ENCODE data around the gene GATAD2B. TPM values are rescaled to one million over a fixed set of nuclear protein-coding genes. Genes with fewer than 3 reads are reported as not detected.

Gene GATAD2B
- total and polyA plus RNA-seq, 2 of the 4 experiments (the other 2 are of a cell fraction), result 3.8 to 6.2 TPM

DNA sequence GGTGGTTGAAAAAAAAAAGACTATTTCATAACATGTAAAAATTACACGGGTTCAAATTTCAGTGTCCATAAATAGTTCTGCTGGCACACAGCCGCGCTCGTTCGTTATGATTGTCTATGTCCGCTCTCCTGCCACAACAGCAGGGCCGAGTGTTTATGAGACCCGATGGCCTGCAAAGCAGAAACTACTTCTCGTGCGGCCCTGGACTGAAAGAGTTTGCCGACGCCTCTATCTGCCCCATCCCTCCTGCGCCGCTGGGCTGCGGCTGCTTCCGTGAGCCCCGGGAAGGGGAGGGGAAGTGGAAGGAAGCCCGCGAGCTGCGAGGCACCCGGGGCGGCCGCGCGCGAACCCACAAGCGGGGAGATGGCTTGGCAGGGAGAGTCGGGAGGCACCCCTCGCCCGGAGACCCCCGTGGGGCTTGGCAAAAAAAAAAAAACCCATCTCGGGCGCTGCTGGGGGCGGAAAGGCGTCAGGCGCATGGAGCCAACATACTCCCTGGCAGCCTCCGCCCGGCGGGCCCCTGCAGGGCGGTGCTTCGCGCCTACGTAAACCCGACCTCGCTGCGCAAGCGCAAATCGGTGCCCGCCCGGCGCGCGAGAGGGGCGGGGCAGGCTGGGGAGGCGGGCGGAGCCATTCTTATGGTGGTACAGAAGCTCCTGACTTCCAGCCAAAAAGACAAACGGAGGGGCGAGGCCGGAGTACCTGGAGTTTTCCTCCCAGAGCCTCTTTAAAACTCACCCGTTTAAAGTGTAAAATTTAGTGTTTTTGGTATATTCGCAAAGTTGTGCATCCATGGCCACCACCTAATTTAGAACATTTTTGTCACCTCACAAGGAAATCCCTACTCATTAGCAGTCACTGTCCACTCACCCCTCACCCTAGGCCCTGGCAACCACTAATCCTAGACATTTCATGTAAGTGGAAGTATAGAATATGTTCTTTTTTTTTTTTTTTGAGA is 139.3 kb downstream of the GATAD2B start:
- WGBS, 2 experiments (ENCODE audit: extremely low coverage in 2 of 2, insufficient read length in 1 of 2), result 1% methylated on average over 30 of the region's 61 CpGs; no CpG with 5 or more reads in 1 of the 2 experiments
- ATAC-seq (ENCODE audit: low read depth) (peak; percentile 99), DNase-seq (peak; percentile 86)
- Histone ChIP-seq H3K9me1 (ENCODE audit: insufficient read depth, low read length) (no peaks in the 10 kb centered on the region), H4K20me1 (ENCODE audit: insufficient read depth, low read length) (no peaks in the 10 kb centered on the region), H3K18ac (ENCODE audit: low read depth, low read length) (peak overlapping the region; percentile 56), H3K4me2 (ENCODE audit: low read depth, low read length) (peak overlapping the region; percentile 78), H2AK5ac (ENCODE audit: low read depth, low read length) (peak overlapping the region; percentile 91), H2BK20ac (ENCODE audit: low read depth, low read length) (no peak overlapping the region; the same call in 1 of the 2 replicates), H2BK120ac (ENCODE audit: low read depth, low read length) (peak overlapping the region; percentile 45), H3K27me3 (ENCODE audit: control insufficient read depth, insufficient read depth, low read length) (no peaks in the 10 kb centered on the region), H2BK5ac (ENCODE audit: low read depth, low read length, poor library complexity, severe bottlenecking) (peak overlapping the region; percentile 82), H3K9me3 (ENCODE audit: control insufficient read depth, insufficient read depth, low read length) (no peaks in the 10 kb centered on the region), H4K91ac (ENCODE audit: insufficient read depth, low read depth, low read length) (peak overlapping the region; percentile 77), H3K36me3 (ENCODE audit: control insufficient read depth, insufficient read depth, low read length) (no peaks in the 10 kb centered on the region), H3K23ac (ENCODE audit: low read depth, low read length) (peak overlapping the region; percentile 66), H4K8ac (ENCODE audit: low read depth in 2 of 2, low read length in 2 of 2) (peak overlapping the region; percentile 94 to 96), H3K4me3 (ENCODE audit: insufficient read depth, low read depth, low read length) (peak overlapping the region; percentile 61), H2BK15ac (ENCODE audit: low read depth, low read length) (peak overlapping the region; percentile 94; the same call in 1 of the 3 replicates), H3K27ac (ENCODE audit: insufficient read depth, low read length) (peak overlapping the region; percentile 95), H3K79me1 (ENCODE audit: low read depth in 1 of 2, low read length in 2 of 2) (peaks cover 0 to 3% of the 10 kb centered on the region in 2 experiments; a peak in 1 of 4 replicates), H3K56ac (ENCODE audit: extremely low read depth, insufficient read depth, low read length) (peak overlapping the region; percentile 94), H2AK9ac (replicated peaks; ENCODE audit: low read depth, low read length, poor library complexity) (peak overlapping the region; percentile 91), H3K9ac (ENCODE audit: low read depth, low read length) (peak overlapping the region; percentile 88), H3K14ac (replicated peaks; ENCODE audit: low read depth, low read length) (peak overlapping the region; percentile 83), H2AFZ (replicated peaks; ENCODE audit: low read length, poor library complexity) (peak overlapping the region; percentile 92), H3K4ac (ENCODE audit: low read depth, low read length) (peak overlapping the region; percentile 88), H4K5ac (ENCODE audit: low read depth, low read length) (peak overlapping the region; percentile 75), H3K4me1 (ENCODE audit: control insufficient read depth, insufficient read depth, low read length) (0 out of 2 replicates have a peak, but pooled peaks cover 5% of the 10 kb centered on the region)
- CTCF ChIA-PET, result no interaction called here
- in situ Hi-C loops (cut with MboI; ENCODE audit: low sequenced_read_pairs), result no loop called here
- dilution Hi-C loops (cut with HindIII; ENCODE audit: low sequenced_read_pairs, unreplicated experiment), result no loop called here
- BruUV-seq (replicated peaks), result no TSS peak
- intact Hi-C loops (cut with micrococcal nuclease), result no loop called here
- POLR2A ChIA-PET (ENCODE audit: unreplicated experiment), result interaction anchor here (0.5 to 1.0 kb wide), 4 partner anchors 8 to 170 kb away, joined by 3 to 7 read pairs (median 3); partner anchors contain the start of genes S100A16 and SLC27A3
- TF ChIP-seq RFX5 (IDR thresholded peaks at IDR 0.05; ENCODE audit: low read depth, low read length), result no peak
- no peak for TF ChIP-seq FOS (IDR thresholded peaks at IDR 0.05; ENCODE audit: low read depth, low read length)
- peak; percentile 93 for TF ChIP-seq POLR2A (IDR thresholded peaks at IDR 0.05; ENCODE audit: low read depth, low read length)
- no peak for TF ChIP-seq NFE2L2 (IDR thresholded peaks at IDR 0.05; ENCODE audit: low read depth, low read length)
- peak; percentile 2; the same call in 1 of the 2 replicates for TF ChIP-seq SMC3 (IDR thresholded peaks at IDR 0.05; ENCODE audit: low read depth, low read length)
- TF ChIP-seq, protein P1, sequence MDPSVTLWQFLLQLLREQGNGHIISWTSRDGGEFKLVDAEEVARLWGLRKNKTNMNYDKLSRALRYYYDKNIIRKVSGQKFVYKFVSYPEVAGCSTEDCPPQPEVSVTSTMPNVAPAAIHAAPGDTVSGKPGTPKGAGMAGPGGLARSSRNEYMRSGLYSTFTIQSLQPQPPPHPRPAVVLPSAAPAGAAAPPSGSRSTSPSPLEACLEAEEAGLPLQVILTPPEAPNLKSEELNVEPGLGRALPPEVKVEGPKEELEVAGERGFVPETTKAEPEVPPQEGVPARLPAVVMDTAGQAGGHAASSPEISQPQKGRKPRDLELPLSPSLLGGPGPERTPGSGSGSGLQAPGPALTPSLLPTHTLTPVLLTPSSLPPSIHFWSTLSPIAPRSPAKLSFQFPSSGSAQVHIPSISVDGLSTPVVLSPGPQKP (IDR thresholded peaks at IDR 0.05; ENCODE audit: borderline replicate concordance, low read depth, low read length), result no peak
- 0 out of 2 replicates have a peak, but pooled peaks have one; percentile 9 for TF ChIP-seq RAD21 (IDR thresholded peaks at IDR 0.05; ENCODE audit: low read length)
- no peak for TF ChIP-seq CEBPB (IDR thresholded peaks at IDR 0.05; ENCODE audit: low read depth, low read length)
- no peak for TF ChIP-seq CHD1 (IDR thresholded peaks at IDR 0.05; ENCODE audit: low read depth, low read length)
- peak; percentile 63; the same call in 1 of the 2 replicates for TF ChIP-seq MXI1 (IDR thresholded peaks at IDR 0.05; ENCODE audit: borderline replicate concordance, low read depth, low read length)
- TF ChIP-seq, protein P2, sequence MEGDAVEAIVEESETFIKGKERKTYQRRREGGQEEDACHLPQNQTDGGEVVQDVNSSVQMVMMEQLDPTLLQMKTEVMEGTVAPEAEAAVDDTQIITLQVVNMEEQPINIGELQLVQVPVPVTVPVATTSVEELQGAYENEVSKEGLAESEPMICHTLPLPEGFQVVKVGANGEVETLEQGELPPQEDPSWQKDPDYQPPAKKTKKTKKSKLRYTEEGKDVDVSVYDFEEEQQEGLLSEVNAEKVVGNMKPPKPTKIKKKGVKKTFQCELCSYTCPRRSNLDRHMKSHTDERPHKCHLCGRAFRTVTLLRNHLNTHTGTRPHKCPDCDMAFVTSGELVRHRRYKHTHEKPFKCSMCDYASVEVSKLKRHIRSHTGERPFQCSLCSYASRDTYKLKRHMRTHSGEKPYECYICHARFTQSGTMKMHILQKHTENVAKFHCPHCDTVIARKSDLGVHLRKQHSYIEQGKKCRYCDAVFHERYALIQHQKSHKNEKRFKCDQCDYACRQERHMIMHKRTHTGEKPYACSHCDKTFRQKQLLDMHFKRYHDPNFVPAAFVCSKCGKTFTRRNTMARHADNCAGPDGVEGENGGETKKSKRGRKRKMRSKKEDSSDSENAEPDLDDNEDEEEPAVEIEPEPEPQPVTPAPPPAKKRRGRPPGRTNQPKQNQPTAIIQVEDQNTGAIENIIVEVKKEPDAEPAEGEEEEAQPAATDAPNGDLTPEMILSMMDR (conservative IDR thresholded peaks at IDR 0.05; ENCODE audit: low read depth, low read length), result no peak
- peak; percentile 89; the same call in 1 of the 2 replicates for TF ChIP-seq MAZ (IDR thresholded peaks at IDR 0.05; ENCODE audit: borderline replicate concordance, low read depth, low read length)
